ENCODE results near the gene LIPT2. TPM values are rescaled to one million over a fixed set of nuclear protein-coding genes. Genes with fewer than 3 reads are reported as not detected.

Gene LIPT2
- total RNA-seq, 1 experiment from 2014 or later = 8.2 TPM

- no peak overlapping the region for H2BK15ac ChIP-seq (ENCODE audit: low read depth, low read length)
- H3K23ac ChIP-seq (ENCODE audit: insufficient read length, low read depth, low read length) = no peak overlapping the region
- H3K23me2 ChIP-seq (ENCODE audit: insufficient read length, low read depth, low read length, poor library complexity, severe bottlenecking) = peaks cover 3% of the 10 kb centered on the region
- H2BK120ac ChIP-seq (ENCODE audit: low read depth, low read length, poor library complexity, severe bottlenecking) = no peak overlapping the region
- no peak overlapping the region for H3T11ph ChIP-seq (ENCODE audit: low read length)
- no peak overlapping the region for H3K56ac ChIP-seq (ENCODE audit: insufficient read length, low read depth, low read length)
- H3K18ac ChIP-seq (ENCODE audit: insufficient read length, low read depth, low read length) = no peak overlapping the region
- H3K27me3 ChIP-seq (ENCODE audit: insufficient read depth, low read length) = no peaks in the 10 kb centered on the region
- H3K4me2 ChIP-seq (ENCODE audit: insufficient read depth, insufficient read length, low read length) = no peak overlapping the region
- no peak overlapping the region for H2BK12ac ChIP-seq (ENCODE audit: insufficient read length, low read depth, low read length)
- DNase-seq = peak; percentile 10
- H3K9me3 Mint-ChIP-seq = no peaks in the 10 kb centered on the region
- no peak overlapping the region for H3K4me3 Mint-ChIP-seq
- no peak overlapping the region for H3K9ac ChIP-seq (ENCODE audit: extremely low read depth, insufficient read length, low read length)
- no peaks in the 10 kb centered on the region for H3K79me1 ChIP-seq (ENCODE audit: insufficient read depth, low read depth, low read length, poor library complexity, severe bottlenecking)
- H3K4ac ChIP-seq (ENCODE audit: low read depth, low read length) = no peak overlapping the region
- H4K91ac ChIP-seq (ENCODE audit: insufficient read length, low read depth, low read length) = no peak overlapping the region
- no peaks in the 10 kb centered on the region for H4K20me1 ChIP-seq (ENCODE audit: control insufficient read depth, insufficient read depth, insufficient read length)
- no CpG with 5 or more reads among the region's 1 CpG for WGBS (ENCODE audit: extremely low coverage, insufficient read length, low lambda C conversion rate)
- H2AFZ ChIP-seq (ENCODE audit: low read length) = no peak overlapping the region
- H3K79me2 ChIP-seq (ENCODE audit: insufficient read depth, low read length) = no peaks in the 10 kb centered on the region
- H2BK5ac ChIP-seq (ENCODE audit: insufficient read length, low read length) = no peak overlapping the region
- H3K14ac ChIP-seq (ENCODE audit: insufficient read depth, low read length) = no peak overlapping the region
- no peak overlapping the region for H3K27ac Mint-ChIP-seq
- TF ChIP-seq, protein P1, sequence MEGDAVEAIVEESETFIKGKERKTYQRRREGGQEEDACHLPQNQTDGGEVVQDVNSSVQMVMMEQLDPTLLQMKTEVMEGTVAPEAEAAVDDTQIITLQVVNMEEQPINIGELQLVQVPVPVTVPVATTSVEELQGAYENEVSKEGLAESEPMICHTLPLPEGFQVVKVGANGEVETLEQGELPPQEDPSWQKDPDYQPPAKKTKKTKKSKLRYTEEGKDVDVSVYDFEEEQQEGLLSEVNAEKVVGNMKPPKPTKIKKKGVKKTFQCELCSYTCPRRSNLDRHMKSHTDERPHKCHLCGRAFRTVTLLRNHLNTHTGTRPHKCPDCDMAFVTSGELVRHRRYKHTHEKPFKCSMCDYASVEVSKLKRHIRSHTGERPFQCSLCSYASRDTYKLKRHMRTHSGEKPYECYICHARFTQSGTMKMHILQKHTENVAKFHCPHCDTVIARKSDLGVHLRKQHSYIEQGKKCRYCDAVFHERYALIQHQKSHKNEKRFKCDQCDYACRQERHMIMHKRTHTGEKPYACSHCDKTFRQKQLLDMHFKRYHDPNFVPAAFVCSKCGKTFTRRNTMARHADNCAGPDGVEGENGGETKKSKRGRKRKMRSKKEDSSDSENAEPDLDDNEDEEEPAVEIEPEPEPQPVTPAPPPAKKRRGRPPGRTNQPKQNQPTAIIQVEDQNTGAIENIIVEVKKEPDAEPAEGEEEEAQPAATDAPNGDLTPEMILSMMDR (conservative IDR thresholded peaks at IDR 0.05) = no peak
- H3K9me3 ChIP-seq (ENCODE audit: control insufficient read depth, low read depth, low read length) = no peaks in the 10 kb centered on the region
- no peak overlapping the region for H2BK20ac ChIP-seq (ENCODE audit: low read depth, low read length, poor library complexity, severe bottlenecking)
- H3K4me1 Mint-ChIP-seq = peaks cover 15 to 33% of the 10 kb centered on the region in 2 experiments
- H4K8ac ChIP-seq (replicated peaks; ENCODE audit: insufficient read length, low read depth, low read length) = no peak overlapping the region
- no peak overlapping the region for H3K27ac ChIP-seq (ENCODE audit: insufficient read length, low read depth, low read length)
- no peaks in the 10 kb centered on the region; a peak in 2 of 7 replicates for H3K36me3 Mint-ChIP-seq (ENCODE audit: insufficient read depth in 1 of 3, low read depth in 3 of 3)
- peaks cover 4% of the 10 kb centered on the region; the same call in 1 of the 2 replicates for H3K4me1 ChIP-seq (ENCODE audit: insufficient read depth, low read length)
- no peak overlapping the region for H2AK5ac ChIP-seq (ENCODE audit: insufficient read length, low read length)
- H3K27me3 Mint-ChIP-seq (ENCODE audit: low read depth) = peaks cover 22% of the 10 kb centered on the region
- no peak overlapping the region for H4K5ac ChIP-seq (ENCODE audit: insufficient read length, low read depth, low read length)
These were observed 28.8 kb downstream of the LIPT2 start for GRCh38 chr11:74464746-74465145.

Data from H9 (cell line).